ENCODE measurements around the gene SLF2. TPM values are rescaled to one million over a fixed set of nuclear protein-coding genes. Genes with fewer than 3 reads are reported as not detected.

Gene SLF2
- total RNA-seq, 1 experiment from 2014 or later = 23.1 TPM

DNA sequence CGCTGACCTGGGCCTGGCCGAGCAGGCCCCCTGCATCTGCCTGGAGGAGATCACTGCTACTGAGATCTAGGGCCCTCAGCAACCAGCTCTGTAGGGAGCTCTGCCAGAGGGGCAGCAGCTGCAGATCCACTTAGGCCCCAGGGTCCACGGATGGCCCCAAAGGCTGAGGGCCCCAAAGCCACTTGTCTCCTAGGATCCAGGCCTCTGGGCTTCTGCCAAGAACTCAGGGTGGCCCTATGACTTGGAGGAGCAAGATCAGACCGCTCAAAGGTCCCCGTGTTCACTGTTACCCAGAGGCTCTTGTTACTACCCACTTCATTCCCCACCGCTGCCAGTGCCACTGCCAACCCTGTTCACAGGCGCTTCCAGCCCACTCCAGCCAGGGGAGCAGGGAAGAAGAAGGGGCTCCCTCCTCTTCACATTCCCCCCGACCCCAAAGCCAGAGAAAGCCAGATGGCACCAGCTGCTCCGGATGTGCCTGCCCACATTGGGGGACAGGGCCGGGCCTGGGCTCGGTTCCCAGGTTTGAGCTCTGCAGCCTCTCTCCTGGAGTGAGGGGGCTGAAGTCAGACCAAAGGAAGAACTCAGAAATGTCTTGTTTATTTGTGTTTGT, 94.4 kb downstream of the SLF2 start:
- TF ChIP-seq, protein P1, sequence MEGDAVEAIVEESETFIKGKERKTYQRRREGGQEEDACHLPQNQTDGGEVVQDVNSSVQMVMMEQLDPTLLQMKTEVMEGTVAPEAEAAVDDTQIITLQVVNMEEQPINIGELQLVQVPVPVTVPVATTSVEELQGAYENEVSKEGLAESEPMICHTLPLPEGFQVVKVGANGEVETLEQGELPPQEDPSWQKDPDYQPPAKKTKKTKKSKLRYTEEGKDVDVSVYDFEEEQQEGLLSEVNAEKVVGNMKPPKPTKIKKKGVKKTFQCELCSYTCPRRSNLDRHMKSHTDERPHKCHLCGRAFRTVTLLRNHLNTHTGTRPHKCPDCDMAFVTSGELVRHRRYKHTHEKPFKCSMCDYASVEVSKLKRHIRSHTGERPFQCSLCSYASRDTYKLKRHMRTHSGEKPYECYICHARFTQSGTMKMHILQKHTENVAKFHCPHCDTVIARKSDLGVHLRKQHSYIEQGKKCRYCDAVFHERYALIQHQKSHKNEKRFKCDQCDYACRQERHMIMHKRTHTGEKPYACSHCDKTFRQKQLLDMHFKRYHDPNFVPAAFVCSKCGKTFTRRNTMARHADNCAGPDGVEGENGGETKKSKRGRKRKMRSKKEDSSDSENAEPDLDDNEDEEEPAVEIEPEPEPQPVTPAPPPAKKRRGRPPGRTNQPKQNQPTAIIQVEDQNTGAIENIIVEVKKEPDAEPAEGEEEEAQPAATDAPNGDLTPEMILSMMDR (conservative IDR thresholded peaks at IDR 0.05) = no peak
- Histone ChIP-seq H2BK15ac (ENCODE audit: low read depth, low read length) (no peak overlapping the region), H2BK20ac (ENCODE audit: low read depth, low read length, poor library complexity, severe bottlenecking) (no peak overlapping the region), H3K4ac (ENCODE audit: low read depth, low read length) (no peak overlapping the region), H3K23me2 (ENCODE audit: insufficient read length, low read depth, low read length, poor library complexity, severe bottlenecking) (no peaks in the 10 kb centered on the region), H4K5ac (ENCODE audit: insufficient read length, low read depth, low read length) (no peak overlapping the region), H3K27me3 (ENCODE audit: insufficient read depth, low read length) (no peaks in the 10 kb centered on the region), H3K4me1 (ENCODE audit: insufficient read depth, low read length) (no peaks in the 10 kb centered on the region), H2BK5ac (ENCODE audit: insufficient read length, low read length) (no peak overlapping the region), H2BK12ac (ENCODE audit: insufficient read length, low read depth, low read length) (no peak overlapping the region), H2BK120ac (ENCODE audit: low read depth, low read length, poor library complexity, severe bottlenecking) (no peak overlapping the region), H3K14ac (ENCODE audit: insufficient read depth, low read length) (no peak overlapping the region), H3K79me1 (ENCODE audit: insufficient read depth, low read depth, low read length, poor library complexity, severe bottlenecking) (no peaks in the 10 kb centered on the region), H4K91ac (ENCODE audit: insufficient read length, low read depth, low read length) (no peak overlapping the region), H3K27ac (ENCODE audit: insufficient read length, low read depth, low read length) (no peak overlapping the region), H3T11ph (ENCODE audit: low read length) (no peak overlapping the region), H2AK5ac (ENCODE audit: insufficient read length, low read length) (no peak overlapping the region), H3K18ac (ENCODE audit: insufficient read length, low read depth, low read length) (no peak overlapping the region), H2AFZ (ENCODE audit: low read length) (no peak overlapping the region), H3K9ac (ENCODE audit: extremely low read depth, insufficient read length, low read length) (no peak overlapping the region), H3K23ac (ENCODE audit: insufficient read length, low read depth, low read length) (no peak overlapping the region), H3K4me2 (ENCODE audit: insufficient read depth, insufficient read length, low read length) (no peak overlapping the region), H4K20me1 (ENCODE audit: control insufficient read depth, insufficient read depth, insufficient read length) (no peaks in the 10 kb centered on the region), H3K9me3 (ENCODE audit: control insufficient read depth, low read depth, low read length) (no peaks in the 10 kb centered on the region), H3K79me2 (ENCODE audit: insufficient read depth, low read length) (no peaks in the 10 kb centered on the region), H3K56ac (ENCODE audit: insufficient read length, low read depth, low read length) (no peak overlapping the region), H4K8ac (replicated peaks; ENCODE audit: insufficient read length, low read depth, low read length) (no peak overlapping the region)
- Mint-ChIP-seq H3K27me3 (ENCODE audit: low read depth) (no peaks in the 10 kb centered on the region; the same call in 1 of the 2 replicates), H3K9me3 (no peaks in the 10 kb centered on the region), H3K4me3 (no peak overlapping the region), H3K27ac (no peak overlapping the region), H3K4me1 (peaks cover 5 to 20% of the 10 kb centered on the region in 2 experiments), H3K36me3 (ENCODE audit: insufficient read depth in 1 of 3, low read depth in 3 of 3) (peaks cover 17 to 41% (median 39%) of the 10 kb centered on the region in 3 experiments; a peak in 5 of 7 replicates)
- DNase-seq = no peak
- WGBS (ENCODE audit: extremely low coverage, insufficient read length, low lambda C conversion rate) = no CpG with 5 or more reads among the region's 11 CpGs

All from H9 (cell line).